ENCODE results near the gene FICD.

The FICD gene

GRCh38 chr12:108510836-108511235 lies 4.2 kb upstream of the FICD start:
- no peak for TF ChIP-seq CTCF (IDR thresholded peaks at IDR 0.05; ENCODE audit: poor library complexity, severe bottlenecking)
- Histone ChIP-seq H3K4me3 (ENCODE audit: severe bottlenecking) (no peak overlapping the region), H3K4me1 (ENCODE audit: insufficient read depth, poor library complexity, severe bottlenecking) (no peaks in the 10 kb centered on the region), H3K9me3 (ENCODE audit: severe bottlenecking) (no peaks in the 10 kb centered on the region), H3K36me3 (ENCODE audit: low read depth) (no peaks in the 10 kb centered on the region), H3K27me3 (ENCODE audit: insufficient read depth, poor library complexity, severe bottlenecking) (no peaks in the 10 kb centered on the region), H3K27ac (ENCODE audit: poor library complexity, severe bottlenecking) (no peak overlapping the region)
- ATAC-seq (ENCODE audit: low read depth) = no peak
- DNase-seq (ENCODE audit: low spot score) = no peak

GRCh38 chr12:108511633-108512540 lies 3.2 kb upstream of the FICD start:
- H3K4me3 ChIP-seq (ENCODE audit: severe bottlenecking) = no peak overlapping the region
- no peaks in the 10 kb centered on the region for H3K36me3 ChIP-seq (ENCODE audit: low read depth)
- no peak for DNase-seq (ENCODE audit: low spot score)
- H3K27ac ChIP-seq (ENCODE audit: poor library complexity, severe bottlenecking) = no peak overlapping the region
- no peaks in the 10 kb centered on the region for H3K27me3 ChIP-seq (ENCODE audit: insufficient read depth, poor library complexity, severe bottlenecking)
- no peaks in the 10 kb centered on the region for H3K4me1 ChIP-seq (ENCODE audit: insufficient read depth, poor library complexity, severe bottlenecking)
- H3K9me3 ChIP-seq (ENCODE audit: severe bottlenecking) = no peaks in the 10 kb centered on the region
- no peak for ATAC-seq (ENCODE audit: low read depth)
- TF ChIP-seq CTCF (IDR thresholded peaks at IDR 0.05; ENCODE audit: poor library complexity, severe bottlenecking) = peak; percentile 86

- ATAC-seq (ENCODE audit: low read depth) (peak; percentile 5), DNase-seq (ENCODE audit: low spot score) (no peak)
- Histone ChIP-seq H3K4me1 (ENCODE audit: insufficient read depth, poor library complexity, severe bottlenecking) (no peaks in the 10 kb centered on the region), H3K27me3 (ENCODE audit: insufficient read depth, poor library complexity, severe bottlenecking) (no peaks in the 10 kb centered on the region), H3K4me3 (ENCODE audit: severe bottlenecking) (peak overlapping the region; percentile 60), H3K27ac (ENCODE audit: poor library complexity, severe bottlenecking) (no peak overlapping the region), H3K36me3 (ENCODE audit: low read depth) (peaks cover 15% of the 10 kb centered on the region), H3K9me3 (ENCODE audit: severe bottlenecking) (no peaks in the 10 kb centered on the region)
- TF ChIP-seq CTCF (IDR thresholded peaks at IDR 0.05; ENCODE audit: poor library complexity, severe bottlenecking) = no peak
Measured at GRCh38 chr12:108514468-108514972, 557 bp upstream of the FICD start.

GRCh38 chr12:108515916-108516315 lies 839 bp downstream of the FICD start:
- Histone ChIP-seq H3K27ac (ENCODE audit: poor library complexity, severe bottlenecking) (no peak overlapping the region), H3K36me3 (ENCODE audit: low read depth) (peaks cover 27% of the 10 kb centered on the region), H3K27me3 (ENCODE audit: insufficient read depth, poor library complexity, severe bottlenecking) (no peaks in the 10 kb centered on the region), H3K4me3 (ENCODE audit: severe bottlenecking) (peak overlapping the region; percentile 60), H3K9me3 (ENCODE audit: severe bottlenecking) (no peaks in the 10 kb centered on the region), H3K4me1 (ENCODE audit: insufficient read depth, poor library complexity, severe bottlenecking) (no peaks in the 10 kb centered on the region)
- ATAC-seq (ENCODE audit: low read depth) (no peak), DNase-seq (ENCODE audit: low spot score) (no peak)
- no peak for TF ChIP-seq CTCF (IDR thresholded peaks at IDR 0.05; ENCODE audit: poor library complexity, severe bottlenecking)

Data from RWPE2 (cell line).